Effector CD4-positive, alpha-beta T cell (primary cell): ENCODE results near the gene TBKBP1.

Source experiments
- DNase-seq: peaks from one replicate; pipeline ENCODE4 v3.0.0-alpha.2; 2020

Gene TBKBP1

GRCh38 chr17:47715669-47716325, 21.8 kb downstream of the TBKBP1 start:
- DNase-seq: no peak

DNA sequence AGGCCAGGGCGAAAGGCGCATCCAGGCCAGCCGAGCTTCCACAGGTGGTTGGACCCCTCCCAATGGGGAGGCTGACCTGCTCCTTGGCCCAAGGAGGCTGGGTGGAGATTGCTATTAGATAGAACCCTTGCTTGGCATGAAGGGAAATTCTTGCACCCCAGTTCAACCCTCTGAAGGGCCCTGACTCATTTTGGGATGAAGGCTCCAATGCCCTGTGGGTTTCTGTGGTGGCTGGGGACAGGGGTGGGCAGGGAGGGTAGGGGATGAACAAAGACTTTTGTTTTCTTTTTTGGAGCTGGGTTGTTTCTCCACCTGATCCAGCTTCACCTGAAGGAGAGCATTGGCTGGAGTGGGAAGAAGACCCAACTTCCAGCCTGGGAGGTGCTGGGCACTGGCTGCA, 22.4 kb downstream of the TBKBP1 start:
- no peak for DNase-seq

GRCh38 chr17:47717261-47717697, 23.3 kb downstream of the TBKBP1 start:
- no peak for DNase-seq

- DNase-seq: no peak
These were observed 24.1 kb downstream of the TBKBP1 start for GRCh38 chr17:47717979-47718621.

GRCh38 chr17:47718634-47719405, 24.9 kb downstream of the TBKBP1 start:
- DNase-seq: no peak

- DNase-seq: peak; percentile 28
These were observed 25.6 kb downstream of the TBKBP1 start for GRCh38 chr17:47719411-47720152.

GRCh38 chr17:47720196-47720595, 26.2 kb downstream of the TBKBP1 start:
- no peak for DNase-seq

DNA sequence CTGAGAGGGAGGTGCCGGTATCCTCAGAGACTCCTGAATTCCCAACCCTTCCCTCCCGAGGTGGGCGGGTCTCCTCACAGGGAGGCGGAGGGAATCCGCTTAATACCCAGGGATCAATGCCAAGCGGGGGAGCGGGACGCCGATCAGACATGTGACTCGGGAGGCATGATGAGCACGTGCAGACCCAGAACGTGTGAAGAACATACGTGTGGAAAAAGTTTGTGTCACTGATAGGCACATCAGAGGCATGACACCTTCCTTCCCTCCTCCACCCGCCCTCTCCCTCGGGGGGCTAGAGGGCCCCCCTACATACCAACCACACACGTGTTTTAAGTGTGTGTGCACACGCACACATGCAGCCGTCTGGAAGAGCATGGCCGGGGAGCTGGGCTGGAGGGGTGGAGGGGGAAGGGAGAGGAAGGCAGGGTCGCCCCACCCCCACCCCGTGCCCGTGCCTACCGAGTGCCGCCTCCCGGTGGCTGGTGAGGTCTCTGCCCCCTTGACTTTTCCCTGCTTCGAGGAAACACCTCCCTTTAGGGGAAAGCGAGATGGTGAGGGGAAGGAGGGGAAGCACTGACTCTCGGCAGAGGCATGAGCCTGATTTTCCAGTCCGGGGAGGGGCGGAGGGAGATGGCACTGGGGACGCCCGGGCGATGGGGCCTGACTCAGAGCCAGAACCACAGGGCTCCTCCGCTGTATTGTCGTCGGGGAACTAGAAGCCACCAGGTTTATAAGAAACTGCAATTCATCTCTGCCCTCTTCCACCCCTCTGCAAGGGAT, 27.0 kb downstream of the TBKBP1 start:
- peak; percentile 57 for DNase-seq

GRCh38 chr17:47721725-47722124, 27.8 kb downstream of the TBKBP1 start:
- no peak for DNase-seq

- no peak for DNase-seq
These were observed 30.7 kb downstream of the TBKBP1 start for GRCh38 chr17:47724705-47725104.

DNA sequence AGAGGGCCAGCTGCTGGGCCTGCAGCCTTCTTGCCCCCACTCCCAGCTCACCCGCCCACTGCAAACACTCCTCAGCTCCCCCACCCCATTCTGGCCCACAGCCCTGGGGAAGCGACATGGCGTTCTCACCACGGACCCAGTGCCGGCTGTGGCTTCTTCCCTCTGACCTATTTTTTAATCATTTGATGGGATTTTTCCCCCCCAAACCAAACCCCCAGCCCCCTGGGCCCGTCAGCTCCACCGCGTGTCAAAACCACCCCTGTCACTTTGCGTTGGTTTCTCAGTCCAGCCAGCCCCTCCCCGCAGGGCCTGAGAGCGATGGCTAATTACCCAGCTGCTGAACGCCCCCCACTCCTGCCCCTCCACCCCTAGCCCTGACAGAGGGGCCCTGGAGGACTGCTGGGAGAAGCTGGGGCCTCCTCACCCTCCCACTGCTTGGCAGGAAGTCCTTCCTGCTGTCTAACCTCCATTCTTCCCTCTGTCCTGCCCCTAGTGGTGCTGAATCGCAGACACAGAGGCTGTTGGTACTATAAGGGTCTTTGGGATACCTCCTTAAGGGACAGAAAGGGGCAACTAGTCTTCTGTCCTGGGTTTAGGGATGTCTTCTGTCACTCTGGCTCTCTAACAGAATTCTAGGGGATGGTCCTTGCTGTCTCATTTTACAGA, 31.6 kb downstream of the TBKBP1 start:
- no peak for DNase-seq

DNA sequence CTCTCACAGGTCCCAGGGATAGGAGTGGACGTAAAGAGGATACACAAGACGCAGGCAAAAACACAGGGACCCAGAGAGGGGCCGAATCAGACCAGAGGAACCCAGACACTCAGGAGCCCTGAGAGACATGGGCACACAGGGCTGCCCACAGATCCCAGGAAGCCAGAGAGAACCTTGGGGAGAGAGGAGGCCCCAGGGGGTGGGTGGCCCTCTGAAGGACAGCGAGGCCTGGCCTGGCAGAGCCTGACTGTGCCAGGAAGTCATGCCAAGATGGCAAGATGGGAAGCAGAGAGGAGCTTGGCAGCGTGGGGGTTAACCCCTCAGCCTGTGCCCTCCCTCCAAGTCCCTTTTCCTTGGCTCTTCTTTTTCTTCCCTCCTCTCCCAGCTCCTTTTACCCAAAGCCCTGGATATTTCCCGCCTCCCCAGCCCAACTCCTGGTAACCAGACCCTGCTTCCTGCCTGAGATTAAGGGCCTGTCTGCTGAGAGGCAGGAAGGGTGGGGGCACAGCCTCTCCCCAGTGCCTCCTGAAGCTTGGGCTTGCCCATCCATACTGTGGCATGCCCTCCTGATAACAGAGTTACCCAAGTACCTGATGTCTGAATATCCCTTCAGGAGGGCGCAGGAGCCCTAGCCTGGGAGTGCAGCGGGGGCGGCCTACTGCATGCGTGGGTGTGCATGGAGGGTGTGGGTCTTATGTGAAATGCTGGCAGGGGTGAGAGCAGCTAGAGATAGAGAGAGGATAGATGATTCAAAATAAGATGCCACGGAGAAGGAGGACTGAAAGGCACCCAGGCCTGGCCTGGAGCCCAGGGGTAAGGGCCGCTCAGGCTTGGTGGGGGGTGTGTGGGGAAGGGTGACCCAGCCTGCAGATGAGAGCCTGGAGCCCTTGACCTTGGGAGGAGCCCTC, 33.1 kb downstream of the TBKBP1 start:
- no peak for DNase-seq

DNA sequence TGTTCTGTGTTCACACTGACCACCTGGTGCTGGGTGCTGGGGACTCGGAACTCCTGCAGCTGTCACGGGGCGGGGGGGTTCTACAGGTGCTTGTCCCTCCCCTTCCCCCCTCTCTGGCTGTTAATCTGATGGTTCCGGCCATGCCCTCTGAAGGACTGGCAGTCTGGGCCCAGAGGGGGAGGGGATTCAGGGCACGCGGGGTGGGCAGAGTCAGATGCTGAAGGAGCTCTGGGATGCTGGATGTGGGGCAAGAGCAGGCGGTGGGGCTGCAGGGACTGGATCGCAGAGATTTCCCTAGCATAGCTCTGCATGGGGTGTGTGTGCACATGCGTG, 33.7 kb downstream of the TBKBP1 start:
- no peak for DNase-seq

DNA sequence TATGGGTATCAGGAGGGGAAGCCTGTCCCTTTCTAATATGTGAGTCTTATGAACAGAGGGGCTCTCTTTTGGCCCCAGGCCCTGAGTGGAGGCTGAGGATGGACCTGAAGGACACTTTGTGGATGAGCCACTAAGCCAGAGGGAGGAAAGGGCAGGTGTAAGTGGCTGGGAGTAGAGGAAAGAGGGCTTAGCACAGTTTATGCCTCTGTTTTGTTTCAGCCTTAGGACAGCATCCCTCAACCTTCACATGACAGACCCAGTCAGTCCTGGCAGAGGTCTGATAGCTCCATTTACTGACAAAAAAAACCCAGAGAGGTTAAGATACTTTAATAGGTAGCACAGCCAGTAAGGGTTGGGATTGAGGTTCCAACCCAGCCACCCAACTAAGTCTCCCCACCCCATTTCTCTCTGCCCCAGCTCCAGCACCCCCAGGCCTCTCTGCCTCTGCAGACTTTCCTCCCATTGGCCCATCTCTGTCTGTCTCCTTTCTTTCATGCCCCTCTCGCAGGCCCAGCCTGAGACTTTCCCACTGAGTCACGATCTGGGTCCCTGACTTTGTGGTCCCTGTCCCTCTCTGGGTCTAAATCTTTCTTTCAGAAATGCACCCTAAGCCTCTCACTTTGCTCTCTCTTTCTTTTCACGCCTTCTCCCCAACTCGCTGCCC, 34.4 kb downstream of the TBKBP1 start:
- no peak for DNase-seq

DNA sequence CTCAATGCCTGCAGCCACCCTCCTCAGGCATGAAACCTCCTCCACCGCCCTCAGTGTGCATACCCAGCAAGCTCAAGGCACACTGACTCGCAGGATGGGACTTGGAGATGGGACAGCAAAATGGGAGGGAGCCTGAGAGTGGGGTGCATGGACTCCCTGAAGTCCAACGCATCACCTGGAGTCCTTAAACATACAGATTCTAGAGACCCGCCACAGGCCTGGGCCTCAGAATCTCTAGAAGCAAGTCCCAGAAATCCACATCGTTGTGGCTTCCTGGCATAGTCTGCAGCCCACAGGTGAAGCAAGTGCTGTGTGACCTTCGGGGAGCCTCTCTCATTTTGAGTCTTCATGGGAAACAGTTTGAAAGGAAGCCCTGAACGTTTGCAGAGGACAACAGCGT, 35.5 kb downstream of the TBKBP1 start:
- no peak for DNase-seq

DNA sequence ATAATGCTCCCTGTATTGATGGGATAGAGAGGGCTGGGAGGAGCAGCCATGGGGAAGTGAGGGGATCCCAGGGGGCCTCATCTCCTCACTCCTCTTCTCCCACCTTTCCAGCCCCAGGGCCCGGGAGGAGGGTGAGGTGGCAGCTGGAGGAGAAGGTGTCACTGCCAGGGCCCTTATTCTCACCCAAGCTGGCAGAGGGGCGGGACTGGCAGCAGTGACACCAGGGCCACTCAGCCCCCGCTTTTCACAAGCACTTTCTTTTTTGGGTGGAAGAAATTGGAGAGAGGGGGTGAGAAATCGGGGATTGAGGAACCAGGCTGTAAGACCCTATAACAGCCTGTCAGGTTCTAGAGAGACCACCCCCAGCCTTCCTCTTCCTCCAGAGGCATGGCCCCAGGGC, 36.7 kb downstream of the TBKBP1 start:
- no peak for DNase-seq

GRCh38 chr17:47731396-47731795, 37.4 kb downstream of the TBKBP1 start:
- no peak for DNase-seq

DNA sequence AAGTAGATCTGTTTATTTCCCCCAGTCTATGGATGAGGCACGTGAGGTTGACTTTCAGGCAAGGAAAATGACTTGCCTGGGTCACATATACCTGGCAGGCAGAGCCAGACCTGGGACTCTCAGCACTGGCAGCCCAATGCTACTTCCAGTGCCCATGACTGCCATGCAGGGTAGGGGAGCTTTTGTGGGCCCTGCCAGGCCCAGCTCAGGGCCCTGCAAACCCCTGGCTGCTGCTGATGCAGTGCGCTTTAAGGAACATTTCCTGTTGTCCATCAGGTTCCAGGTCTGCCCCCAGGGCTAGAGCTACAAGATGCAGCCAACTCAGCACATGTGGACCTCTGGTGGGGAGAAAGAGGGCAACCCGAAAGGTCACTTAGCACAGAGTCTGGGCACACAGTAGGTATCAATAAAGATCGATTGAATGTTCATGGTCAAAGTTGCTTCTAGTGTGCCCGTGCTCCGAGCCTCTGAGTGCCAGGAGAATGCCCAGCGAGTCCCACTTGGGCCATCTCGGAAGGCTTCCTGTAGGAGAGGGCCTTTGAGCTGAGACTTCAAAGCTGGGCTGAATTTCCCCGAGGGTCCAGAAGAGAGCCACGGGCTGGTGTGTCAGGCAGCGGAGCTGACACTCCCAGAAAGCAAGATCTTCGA, 38.6 kb downstream of the TBKBP1 start:
- no peak for DNase-seq

DNA sequence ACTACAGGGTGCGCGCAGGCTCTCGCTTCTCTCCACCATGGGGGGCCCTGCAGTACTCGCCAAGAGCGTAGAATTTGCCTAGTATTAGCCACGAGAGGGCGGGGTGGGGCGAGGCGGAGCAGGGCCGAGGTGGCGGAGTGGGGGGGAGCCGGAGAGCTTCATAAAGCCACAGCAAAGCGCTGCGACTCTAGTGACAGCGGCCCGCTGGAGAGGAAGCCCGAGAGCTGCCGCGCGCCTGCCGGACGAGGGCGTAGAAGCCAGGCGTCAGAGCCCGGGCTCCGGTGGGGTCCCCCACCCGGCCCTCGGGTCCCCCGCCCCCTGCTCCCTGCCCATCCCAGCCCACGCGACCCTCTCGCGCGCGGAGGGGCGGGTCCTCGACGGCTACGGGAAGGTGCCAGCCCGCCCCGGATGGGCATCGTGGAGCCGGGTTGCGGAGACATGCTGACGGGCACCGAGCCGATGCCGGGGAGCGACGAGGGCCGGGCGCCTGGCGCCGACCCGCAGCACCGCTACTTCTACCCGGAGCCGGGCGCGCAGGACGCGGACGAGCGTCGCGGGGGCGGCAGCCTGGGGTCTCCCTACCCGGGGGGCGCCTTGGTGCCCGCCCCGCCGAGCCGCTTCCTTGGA, 39.2 kb downstream of the TBKBP1 start, which contains the start of gene TBX21:
TBX21 (plus strand) TSS at position 190 of the 627 bp plus-strand sequence; CDS start at position 409, 219 bp downstream.
- DNase-seq: peak; percentile 86
